Fibroblast of upper back skin (primary cell): Measurements from ENCODE around the gene CCDC102B.
A peak's percentile ranks its signal among the peaks of the same experiment; 100 is the strongest.
"Not testable (repeated sequence)": the region's sequence is repeated elsewhere in the genome, so short reads cannot be mapped to it uniquely, and the experiment has no call there.

ENCODE experiments used
- DNase-seq: peaks from one replicate; pipeline ENCODE4 v3.0.0-alpha.2; 2013

The CCDC102B gene

GRCh38 chr18:68797871-68798270 lies at the start of gene CCDC102B:
Gene CCDC102B, plus strand, starts transcription at chr18:68798080. Its CDS starts 38,684 bp downstream, at chr18:68836764.
- DNase-seq, result peak; percentile 77

GRCh38 chr18:68757126-68757525 lies 40.8 kb upstream of the CCDC102B start:
- peak; percentile 62 for DNase-seq

GRCh38 chr18:68759308-68759707 lies 38.6 kb upstream of the CCDC102B start:
- DNase-seq, result no peak

- DNase-seq, result no peak
Observed at GRCh38 chr18:68763083-68763482, 34.8 kb upstream of the CCDC102B start.

- DNase-seq, result peak; percentile 55
Observed at GRCh38 chr18:68764016-68764415, 33.9 kb upstream of the CCDC102B start.

GRCh38 chr18:68766433-68766832 lies 31.4 kb upstream of the CCDC102B start:
- peak; percentile 19 for DNase-seq

- DNase-seq, result peak; percentile 27
Observed at GRCh38 chr18:68769461-68769860, 28.4 kb upstream of the CCDC102B start.

- DNase-seq, result no peak
Observed at GRCh38 chr18:68772268-68772667, 25.6 kb upstream of the CCDC102B start.

- DNase-seq, result no peak
Observed at GRCh38 chr18:68778280-68778886, 19.5 kb upstream of the CCDC102B start.

GRCh38 chr18:68779169-68779568 lies 18.7 kb upstream of the CCDC102B start:
- DNase-seq, result peak; percentile 54

GRCh38 chr18:68780802-68781635 lies 16.9 kb upstream of the CCDC102B start:
- no peak for DNase-seq

GRCh38 chr18:68783506-68783905 lies 14.4 kb upstream of the CCDC102B start:
- DNase-seq, result no peak

- no peak for DNase-seq
Observed at GRCh38 chr18:68784071-68784470, 13.8 kb upstream of the CCDC102B start.

GRCh38 chr18:68790290-68790689 lies 7.6 kb upstream of the CCDC102B start:
- DNase-seq, result not testable (repeated sequence)

- peak; percentile 8 for DNase-seq
Observed at GRCh38 chr18:68791801-68792200, 6.1 kb upstream of the CCDC102B start.

- DNase-seq, result peak; percentile 54
Observed at GRCh38 chr18:68793951-68794350, 3.9 kb upstream of the CCDC102B start.

GRCh38 chr18:68796936-68797690 lies 767 bp upstream of the CCDC102B start:
- peak; percentile 95 for DNase-seq

GRCh38 chr18:68800075-68800474 lies 2.2 kb downstream of the CCDC102B start:
- DNase-seq, result peak; percentile 18

GRCh38 chr18:68803356-68803755 lies 5.5 kb downstream of the CCDC102B start:
- peak; percentile 93 for DNase-seq

GRCh38 chr18:68817584-68817983 lies 19.7 kb downstream of the CCDC102B start:
- no peak for DNase-seq

- DNase-seq, result no peak
Observed at GRCh38 chr18:68818584-68818983, 20.7 kb downstream of the CCDC102B start.

GRCh38 chr18:68822926-68823325 lies 25.0 kb downstream of the CCDC102B start:
- no peak for DNase-seq

GRCh38 chr18:68826121-68826520 lies 28.2 kb downstream of the CCDC102B start:
- DNase-seq, result peak; percentile 29
